ENCODE measurements around the gene CEBPE. TPM values are rescaled to one million over a fixed set of nuclear protein-coding genes. Genes with fewer than 3 reads are reported as not detected.

CEBPE gene
- total RNA-seq, 1 donor from 2014 or later: not detected

GRCh38 chr14:23130871-23131270 is 11.8 kb upstream of the CEBPE start:
- DNase-seq: no peak
- intact Hi-C loops (cut with micrococcal nuclease): no loop called here
- no peak for TF ChIP-seq CTCF (IDR thresholded peaks at IDR 0.05; ENCODE audit: borderline replicate concordance)
- no peaks in the 10 kb centered on the region for H3K27me3 ChIP-seq (ENCODE audit: low read depth)
- peaks cover 20% of the 10 kb centered on the region for H3K4me1 ChIP-seq
- H3K36me3 ChIP-seq: peaks cover 28% of the 10 kb centered on the region
- H3K9me3 ChIP-seq (replicated peaks): no peaks in the 10 kb centered on the region
- H3K4me3 ChIP-seq: no peak overlapping the region
- H3K27ac ChIP-seq (replicated peaks): no peak overlapping the region

- TF ChIP-seq CTCF (IDR thresholded peaks at IDR 0.05; ENCODE audit: borderline replicate concordance): no peak
- Histone ChIP-seq H3K27ac (replicated peaks) (no peak overlapping the region), H3K4me1 (peaks cover 23% of the 10 kb centered on the region), H3K36me3 (peaks cover 22% of the 10 kb centered on the region), H3K27me3 (ENCODE audit: low read depth) (no peaks in the 10 kb centered on the region), H3K4me3 (no peak overlapping the region), H3K9me3 (replicated peaks) (no peaks in the 10 kb centered on the region)
- no peak for DNase-seq
- intact Hi-C loops (cut with micrococcal nuclease): no loop called here
Measured at GRCh38 chr14:23129759-23130316, 10.8 kb upstream of the CEBPE start.

GRCh38 chr14:23128969-23129758 is 10.1 kb upstream of the CEBPE start:
- Histone ChIP-seq H3K9me3 (replicated peaks) (no peaks in the 10 kb centered on the region), H3K27me3 (ENCODE audit: low read depth) (no peaks in the 10 kb centered on the region), H3K27ac (replicated peaks) (no peak overlapping the region), H3K36me3 (peaks cover 22% of the 10 kb centered on the region), H3K4me3 (no peak overlapping the region), H3K4me1 (peaks cover 23% of the 10 kb centered on the region)
- intact Hi-C loops (cut with micrococcal nuclease): no loop called here
- no peak for DNase-seq
- TF ChIP-seq CTCF (IDR thresholded peaks at IDR 0.05; ENCODE audit: borderline replicate concordance): no peak

- H3K4me3 ChIP-seq: no peak overlapping the region
- no peaks in the 10 kb centered on the region for H3K9me3 ChIP-seq (replicated peaks)
- no peaks in the 10 kb centered on the region for H3K27me3 ChIP-seq (ENCODE audit: low read depth)
- intact Hi-C loops (cut with micrococcal nuclease): no loop called here
- DNase-seq: no peak
- no peak overlapping the region for H3K27ac ChIP-seq (replicated peaks)
- peaks cover 33% of the 10 kb centered on the region for H3K4me1 ChIP-seq
- no peak for TF ChIP-seq CTCF (IDR thresholded peaks at IDR 0.05; ENCODE audit: borderline replicate concordance)
- H3K36me3 ChIP-seq: peaks cover 22% of the 10 kb centered on the region
Measured at GRCh38 chr14:23127861-23128260, 8.8 kb upstream of the CEBPE start.

GRCh38 chr14:23126548-23127278 is 7.7 kb upstream of the CEBPE start:
- no peak for TF ChIP-seq CTCF (IDR thresholded peaks at IDR 0.05; ENCODE audit: borderline replicate concordance)
- Histone ChIP-seq H3K27me3 (ENCODE audit: low read depth) (no peaks in the 10 kb centered on the region), H3K4me1 (peaks cover 35% of the 10 kb centered on the region), H3K27ac (replicated peaks) (no peak overlapping the region), H3K4me3 (no peak overlapping the region), H3K9me3 (replicated peaks) (no peaks in the 10 kb centered on the region), H3K36me3 (peaks cover 22% of the 10 kb centered on the region)
- intact Hi-C loops (cut with micrococcal nuclease): no loop called here
- no peak for DNase-seq
